ENCODE data around the gene ASTL.

Gene ASTL

GRCh38 chr2:96116879-96117533, 21.3 kb downstream of the ASTL start:
- TF ChIP-seq YY1 (IDR thresholded peaks at IDR 0.05; ENCODE audit: insufficient read depth, insufficient read length) (no peak), ZNF274 (IDR thresholded peaks at IDR 0.05; ENCODE audit: low read depth, low read length) (no peak), SUZ12 (IDR thresholded peaks at IDR 0.05; ENCODE audit: extremely low read depth, insufficient read depth, insufficient read length) (no peak)
- peaks cover 30% of the 10 kb centered on the region for H3K4me1 ChIP-seq (ENCODE audit: insufficient read depth, insufficient read length)
- no peaks in the 10 kb centered on the region; the same call in 1 of the 2 replicates for H3K9me3 ChIP-seq (ENCODE audit: insufficient read depth, low read length)
- H3K4me3 ChIP-seq (ENCODE audit: insufficient read length, low read depth) = peak overlapping the region; percentile 77
- H3K9ac ChIP-seq (ENCODE audit: insufficient read length, low read depth) = peak overlapping the region; percentile 78
- no peak for DNase-seq (ENCODE audit: low read depth, low spot score)
- H3K27me3 ChIP-seq (ENCODE audit: insufficient read depth, insufficient read length) = peaks cover 40% of the 10 kb centered on the region
- H3K36me3 ChIP-seq (ENCODE audit: insufficient read depth, insufficient read length, low read length) = no peaks in the 10 kb centered on the region

GRCh38 chr2:96116424-96116878, 21.9 kb downstream of the ASTL start, which contains the start of gene ADRA2B:
Gene ADRA2B, minus strand, starts transcription at chr2:96116571. Its CDS starts 422 bp downstream, at chr2:96116149.
- peak within 1 kb of the TSS; percentile 77 for H3K4me3 ChIP-seq (ENCODE audit: insufficient read length, low read depth)
- peak within 1 kb of the TSS; percentile 78 for H3K9ac ChIP-seq (ENCODE audit: insufficient read length, low read depth)
- H3K9me3 ChIP-seq (ENCODE audit: insufficient read depth, low read length) = no peaks in the 10 kb centered on the region; the same call in 1 of the 2 replicates
- TF ChIP-seq SUZ12 (IDR thresholded peaks at IDR 0.05; ENCODE audit: extremely low read depth, insufficient read depth, insufficient read length) (no peak), ZNF274 (IDR thresholded peaks at IDR 0.05; ENCODE audit: low read depth, low read length) (no peak), YY1 (IDR thresholded peaks at IDR 0.05; ENCODE audit: insufficient read depth, insufficient read length) (no peak)
- H3K4me1 ChIP-seq (ENCODE audit: insufficient read depth, insufficient read length) = peaks cover 30% of the 10 kb centered on the region
- peaks cover 40% of the 10 kb centered on the region for H3K27me3 ChIP-seq (ENCODE audit: insufficient read depth, insufficient read length)
- DNase-seq (ENCODE audit: low read depth, low spot score) = peak; percentile 71
- no peaks in the 10 kb centered on the region for H3K36me3 ChIP-seq (ENCODE audit: insufficient read depth, insufficient read length, low read length)

GRCh38 chr2:96115631-96116423, 22.5 kb downstream of the ASTL start:
- no peak for TF ChIP-seq ZNF274 (IDR thresholded peaks at IDR 0.05; ENCODE audit: low read depth, low read length)
- TF ChIP-seq SUZ12 (IDR thresholded peaks at IDR 0.05; ENCODE audit: extremely low read depth, insufficient read depth, insufficient read length) = no peak
- TF ChIP-seq YY1 (IDR thresholded peaks at IDR 0.05; ENCODE audit: insufficient read depth, insufficient read length) = no peak
- peak overlapping the region; percentile 78 for H3K9ac ChIP-seq (ENCODE audit: insufficient read length, low read depth)
- no peak for DNase-seq (ENCODE audit: low read depth, low spot score)
- H3K27me3 ChIP-seq (ENCODE audit: insufficient read depth, insufficient read length) = peaks cover 40% of the 10 kb centered on the region
- peak overlapping the region; percentile 33 for H3K4me3 ChIP-seq (ENCODE audit: insufficient read length, low read depth)
- no peaks in the 10 kb centered on the region for H3K36me3 ChIP-seq (ENCODE audit: insufficient read depth, insufficient read length, low read length)
- H3K4me1 ChIP-seq (ENCODE audit: insufficient read depth, insufficient read length) = peaks cover 30% of the 10 kb centered on the region
- H3K9me3 ChIP-seq (ENCODE audit: insufficient read depth, low read length) = no peaks in the 10 kb centered on the region; the same call in 1 of the 2 replicates

DNA sequence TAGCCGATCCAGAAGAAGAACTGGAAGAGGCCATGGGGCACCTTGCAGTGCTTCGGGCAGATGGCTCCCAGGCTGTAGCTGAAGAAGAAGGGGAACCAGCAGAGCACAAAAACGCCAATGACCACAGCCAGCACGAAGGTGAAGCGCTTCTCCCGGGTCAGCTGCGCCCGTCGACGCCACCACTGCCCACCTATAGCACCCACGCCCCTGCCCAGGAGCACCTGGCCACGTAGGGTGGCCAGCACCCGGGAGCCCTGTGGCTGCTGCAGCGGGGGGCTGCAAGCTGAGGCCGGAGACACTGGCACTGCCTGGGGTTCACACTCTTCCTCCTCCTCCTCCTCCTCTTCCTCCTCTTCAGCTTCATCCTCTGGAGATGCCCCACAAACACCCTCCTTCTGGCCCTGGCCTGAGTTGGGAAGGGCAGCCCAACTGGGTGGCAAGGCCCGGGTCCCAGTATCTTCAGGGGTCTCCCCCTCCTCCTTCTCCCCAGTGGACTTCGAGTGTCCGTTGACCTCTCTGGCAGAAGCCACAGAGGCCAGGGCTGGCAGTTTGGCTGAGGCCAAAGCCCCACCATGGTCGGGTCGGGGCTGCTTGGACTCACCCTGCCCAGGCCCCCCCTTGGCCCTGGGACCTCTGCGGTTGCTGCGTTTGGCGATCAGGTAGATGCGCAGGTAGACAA, 23.3 kb downstream of the ASTL start:
- Histone ChIP-seq H3K27me3 (ENCODE audit: insufficient read depth, insufficient read length) (peaks cover 40% of the 10 kb centered on the region), H3K4me3 (ENCODE audit: insufficient read length, low read depth) (no peak overlapping the region), H3K36me3 (ENCODE audit: insufficient read depth, insufficient read length, low read length) (no peaks in the 10 kb centered on the region), H3K9me3 (ENCODE audit: insufficient read depth, low read length) (no peaks in the 10 kb centered on the region; the same call in 1 of the 2 replicates), H3K4me1 (ENCODE audit: insufficient read depth, insufficient read length) (peaks cover 30% of the 10 kb centered on the region), H3K9ac (ENCODE audit: insufficient read length, low read depth) (no peak overlapping the region)
- no peak for DNase-seq (ENCODE audit: low read depth, low spot score)
- TF ChIP-seq YY1 (IDR thresholded peaks at IDR 0.05; ENCODE audit: insufficient read depth, insufficient read length) (no peak), SUZ12 (IDR thresholded peaks at IDR 0.05; ENCODE audit: extremely low read depth, insufficient read depth, insufficient read length) (no peak), ZNF274 (IDR thresholded peaks at IDR 0.05; ENCODE audit: low read depth, low read length) (no peak)

- DNase-seq (ENCODE audit: low read depth, low spot score) = no peak
- H3K9me3 ChIP-seq (ENCODE audit: insufficient read depth, low read length) = no peaks in the 10 kb centered on the region; the same call in 1 of the 2 replicates
- H3K27me3 ChIP-seq (ENCODE audit: insufficient read depth, insufficient read length) = peaks cover 38% of the 10 kb centered on the region
- TF ChIP-seq SUZ12 (IDR thresholded peaks at IDR 0.05; ENCODE audit: extremely low read depth, insufficient read depth, insufficient read length) (no peak), ZNF274 (IDR thresholded peaks at IDR 0.05; ENCODE audit: low read depth, low read length) (no peak), YY1 (IDR thresholded peaks at IDR 0.05; ENCODE audit: insufficient read depth, insufficient read length) (no peak)
- peaks cover 27% of the 10 kb centered on the region for H3K4me1 ChIP-seq (ENCODE audit: insufficient read depth, insufficient read length)
- H3K4me3 ChIP-seq (ENCODE audit: insufficient read length, low read depth) = no peak overlapping the region
- no peak overlapping the region for H3K9ac ChIP-seq (ENCODE audit: insufficient read length, low read depth)
- H3K36me3 ChIP-seq (ENCODE audit: insufficient read depth, insufficient read length, low read length) = no peaks in the 10 kb centered on the region
Measured at GRCh38 chr2:96114546-96114902, 23.8 kb downstream of the ASTL start.

DNA sequence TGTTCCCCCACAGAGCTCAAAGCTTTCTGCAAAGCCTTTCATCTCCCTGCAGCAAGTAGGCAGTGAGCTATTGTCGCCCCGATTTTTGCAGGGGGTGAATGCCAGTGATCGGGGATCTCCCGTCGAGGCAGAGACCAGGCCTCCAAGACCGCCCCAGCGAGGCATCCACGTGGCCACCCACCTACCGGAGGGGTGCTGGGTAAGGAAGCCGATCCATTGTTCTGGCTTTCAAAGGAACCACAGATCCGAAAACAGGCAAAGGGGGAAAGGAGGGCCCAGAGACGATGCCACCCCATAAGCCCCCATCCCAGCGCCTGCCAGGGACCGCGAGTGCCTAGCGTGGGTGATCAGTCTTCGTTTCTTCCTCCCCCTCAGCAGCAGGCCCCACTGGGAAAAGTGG, 24.4 kb downstream of the ASTL start:
- DNase-seq (ENCODE audit: low read depth, low spot score) = no peak
- TF ChIP-seq SUZ12 (IDR thresholded peaks at IDR 0.05; ENCODE audit: extremely low read depth, insufficient read depth, insufficient read length) = no peak
- TF ChIP-seq ZNF274 (IDR thresholded peaks at IDR 0.05; ENCODE audit: low read depth, low read length) = no peak
- no peak for TF ChIP-seq YY1 (IDR thresholded peaks at IDR 0.05; ENCODE audit: insufficient read depth, insufficient read length)
- H3K4me3 ChIP-seq (ENCODE audit: insufficient read length, low read depth) = no peak overlapping the region
- H3K4me1 ChIP-seq (ENCODE audit: insufficient read depth, insufficient read length) = peaks cover 33% of the 10 kb centered on the region
- H3K27me3 ChIP-seq (ENCODE audit: insufficient read depth, insufficient read length) = peaks cover 34% of the 10 kb centered on the region
- no peaks in the 10 kb centered on the region; the same call in 1 of the 2 replicates for H3K9me3 ChIP-seq (ENCODE audit: insufficient read depth, low read length)
- H3K36me3 ChIP-seq (ENCODE audit: insufficient read depth, insufficient read length, low read length) = no peaks in the 10 kb centered on the region
- H3K9ac ChIP-seq (ENCODE audit: insufficient read length, low read depth) = no peak overlapping the region

Data from NT2/D1 (cell line).